Sciatic nerve (tissue), 2 donors: ENCODE results near the gene LCP2. TPM values are rescaled to one million over a fixed set of nuclear protein-coding genes. Genes with fewer than 3 reads are reported as not detected.

ENCODE experiments used
- ATAC-seq: fragments of 200-7000 bp; cut with Tn5 transposase; one replicate; pipeline ENCODE4 v1.9.1; 2020; ENCODE audit warnings: mild to moderate bottlenecking, moderate library complexity
- DNase-seq: peaks from one replicate; pipeline ENCODE4 v3.0.0-alpha.2; 2020; ENCODE audit warnings: low spot score
- intact Hi-C: fragments of 100-400 bp; cut with DNase I; formaldehyde crosslinking; loops from one replicate; pipeline ENCODE4 v1.14.2; 2022
- total RNA-seq: library from RNA; stranded (reverse); fragmentation: NEBNext Ultra II Directional; extraction: Animal tissue kit (Norgen Biotek cat#: 25700); gene quantifications from one replicate; pipeline ENCODE4 v1.2.1, GENCODE V29; 2021
- donor health status: DM: no; HTN: no; CAD: no.
- donor health status: DM: no; HTN: no; CAD: no.

Gene LCP2
- total RNA-seq = 45.2 TPM

GRCh38 chr5:170297589-170298462 is at the start of gene LCP2:
Gene LCP2 (minus strand): TSS chr5:170297777. CDS start chr5:170297611, 166 bp downstream.
- DNase-seq (no peak), ATAC-seq (peak; percentile 56)
- intact Hi-C loops = no loop called here

GRCh38 chr5:170347022-170347567 is 49.5 kb upstream of the LCP2 start:
- no peak for DNase-seq
- intact Hi-C loops = no loop called here
- no peak for ATAC-seq

GRCh38 chr5:170345971-170346370 is 48.4 kb upstream of the LCP2 start:
- ATAC-seq (no peak), DNase-seq (no peak)
- intact Hi-C loops = no loop called here

- ATAC-seq = no peak
- no peak for DNase-seq
- intact Hi-C loops = no loop called here
These were observed 45.6 kb upstream of the LCP2 start for GRCh38 chr5:170343177-170343576.

GRCh38 chr5:170342153-170342725 is 44.7 kb upstream of the LCP2 start:
- ATAC-seq = peak; percentile 39
- no peak for DNase-seq
- intact Hi-C loops = no loop called here

- intact Hi-C loops = no loop called here
- DNase-seq (no peak), ATAC-seq (no peak)
These were observed 44.0 kb upstream of the LCP2 start for GRCh38 chr5:170341545-170341944.

GRCh38 chr5:170339780-170340167 is 42.2 kb upstream of the LCP2 start:
- intact Hi-C loops = no loop called here
- DNase-seq = no peak
- no peak for ATAC-seq

- peak; percentile 43 for ATAC-seq
- intact Hi-C loops = no loop called here
- no peak for DNase-seq
These were observed 41.6 kb upstream of the LCP2 start for GRCh38 chr5:170338933-170339779.

- ATAC-seq (no peak), DNase-seq (no peak)
- intact Hi-C loops = no loop called here
These were observed 40.7 kb upstream of the LCP2 start for GRCh38 chr5:170338291-170338690.

- intact Hi-C loops = no loop called here
- ATAC-seq (peak; percentile 52), DNase-seq (no peak)
These were observed 39.6 kb upstream of the LCP2 start for GRCh38 chr5:170337045-170337733.

- no peak for ATAC-seq
- intact Hi-C loops = no loop called here
- DNase-seq = no peak
These were observed 38.5 kb upstream of the LCP2 start for GRCh38 chr5:170336065-170336464.

GRCh38 chr5:170334626-170335025 is 37.0 kb upstream of the LCP2 start:
- ATAC-seq = no peak
- DNase-seq = no peak
- intact Hi-C loops = no loop called here

GRCh38 chr5:170333161-170333910 is 35.8 kb upstream of the LCP2 start:
- ATAC-seq (no peak), DNase-seq (no peak)
- intact Hi-C loops = no loop called here

GRCh38 chr5:170332058-170332457 is 34.5 kb upstream of the LCP2 start:
- intact Hi-C loops = no loop called here
- ATAC-seq (no peak), DNase-seq (no peak)

- ATAC-seq (peak; percentile 17), DNase-seq (no peak)
- intact Hi-C loops = no loop called here
These were observed 33.0 kb upstream of the LCP2 start for GRCh38 chr5:170330568-170331054.

GRCh38 chr5:170329524-170329923 is 31.9 kb upstream of the LCP2 start:
- ATAC-seq (no peak), DNase-seq (no peak)
- intact Hi-C loops = no loop called here

- ATAC-seq (no peak), DNase-seq (no peak)
- intact Hi-C loops = no loop called here
These were observed 30.3 kb upstream of the LCP2 start for GRCh38 chr5:170327829-170328228.

- intact Hi-C loops = no loop called here
- DNase-seq (no peak), ATAC-seq (no peak)
These were observed 29.6 kb upstream of the LCP2 start for GRCh38 chr5:170327168-170327567.
